Astrocyte of the cerebellum (primary cell): ENCODE data around the gene CEP72.

Experiments
- DNase-seq: peaks from one replicate; pipeline ENCODE4 v3.0.0-alpha.2; 2011; ENCODE audit warnings: low read depth
- H3K4me3 ChIP-seq: 2 replicates; pipeline ENCODE4 v1.5.1; 2011; ENCODE audit warnings: mild to moderate bottlenecking, low read depth, low read length, moderate library complexity
- CTCF ChIP-seq: IDR thresholded peaks from 2 replicates; pipeline ENCODE4 v1.5.1; 2012; ENCODE audit warnings: low read length, low read depth, moderate library complexity, mild to moderate bottlenecking; ENCODE audit errors: missing control alignments
- in situ Hi-C: cut with HindIII; loops from 2 replicates; pipeline ENCODE4 v1.10.0; 2017; ENCODE audit warnings: low sequenced_read_pairs

Gene CEP72

DNA sequence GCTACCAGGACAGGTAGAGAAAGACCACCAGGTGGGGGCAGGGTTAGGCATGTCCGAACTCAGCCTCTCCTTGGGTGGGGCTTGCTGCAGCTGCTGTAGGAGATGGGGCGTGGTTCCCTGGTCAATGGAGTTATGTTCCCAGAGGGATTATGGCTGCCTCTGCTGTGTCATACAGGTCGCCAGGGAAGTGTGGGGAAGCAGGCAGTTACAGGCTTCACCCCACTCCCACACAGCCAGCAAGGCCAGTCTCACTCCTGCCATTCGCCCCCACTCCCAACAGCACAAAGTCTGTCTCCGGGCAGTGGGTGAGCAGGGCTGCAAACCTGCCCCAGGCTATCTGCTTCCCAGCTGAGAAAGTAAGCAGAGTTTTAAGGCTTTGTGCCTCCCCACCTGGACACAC lies 20.0 kb upstream of the CEP72 start:
- no peak overlapping the region for H3K4me3 ChIP-seq
- in situ Hi-C loops: no loop called here
- TF ChIP-seq CTCF: no peak
- DNase-seq: no peak

- no peak for DNase-seq
- H3K4me3 ChIP-seq: no peak overlapping the region
- TF ChIP-seq CTCF: no peak
- in situ Hi-C loops: no loop called here
Measured at GRCh38 chr5:593511-593910, 18.6 kb upstream of the CEP72 start.

DNA sequence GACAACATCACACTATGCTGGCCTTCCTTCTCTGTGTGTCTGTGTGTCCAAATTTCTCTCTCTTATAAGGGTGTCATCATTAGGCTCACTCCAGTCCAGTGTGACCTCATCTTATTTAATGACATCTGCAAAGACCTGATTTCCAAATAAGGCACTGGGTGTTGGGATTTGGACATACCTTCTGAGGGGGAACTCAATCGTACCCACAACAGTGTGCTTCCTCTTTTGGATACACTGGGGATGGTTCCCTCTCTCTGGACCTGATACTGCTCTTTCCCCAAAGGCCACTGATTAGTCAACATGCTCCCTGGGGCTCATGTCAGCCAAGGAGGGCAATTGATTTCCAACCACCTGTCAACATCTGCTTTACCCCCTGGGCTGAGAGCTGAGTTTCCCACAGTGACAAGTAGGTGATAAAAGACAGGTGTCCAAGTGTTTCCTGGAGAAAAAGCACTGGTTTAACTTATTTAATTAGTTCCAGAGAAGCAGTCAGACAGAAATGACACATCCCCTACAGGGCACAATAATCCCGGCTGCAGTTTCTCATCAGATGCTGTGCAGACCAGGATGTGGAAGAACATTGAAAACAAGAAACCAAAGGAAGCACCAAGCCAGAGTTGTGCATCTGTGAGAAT lies 17.8 kb upstream of the CEP72 start:
- TF ChIP-seq CTCF: no peak
- no peak for DNase-seq
- no peak overlapping the region for H3K4me3 ChIP-seq
- in situ Hi-C loops: no loop called here

- H3K4me3 ChIP-seq: no peak overlapping the region
- TF ChIP-seq CTCF: no peak
- in situ Hi-C loops: no loop called here
- DNase-seq: no peak
Measured at GRCh38 chr5:595285-595875, 16.8 kb upstream of the CEP72 start.

DNA sequence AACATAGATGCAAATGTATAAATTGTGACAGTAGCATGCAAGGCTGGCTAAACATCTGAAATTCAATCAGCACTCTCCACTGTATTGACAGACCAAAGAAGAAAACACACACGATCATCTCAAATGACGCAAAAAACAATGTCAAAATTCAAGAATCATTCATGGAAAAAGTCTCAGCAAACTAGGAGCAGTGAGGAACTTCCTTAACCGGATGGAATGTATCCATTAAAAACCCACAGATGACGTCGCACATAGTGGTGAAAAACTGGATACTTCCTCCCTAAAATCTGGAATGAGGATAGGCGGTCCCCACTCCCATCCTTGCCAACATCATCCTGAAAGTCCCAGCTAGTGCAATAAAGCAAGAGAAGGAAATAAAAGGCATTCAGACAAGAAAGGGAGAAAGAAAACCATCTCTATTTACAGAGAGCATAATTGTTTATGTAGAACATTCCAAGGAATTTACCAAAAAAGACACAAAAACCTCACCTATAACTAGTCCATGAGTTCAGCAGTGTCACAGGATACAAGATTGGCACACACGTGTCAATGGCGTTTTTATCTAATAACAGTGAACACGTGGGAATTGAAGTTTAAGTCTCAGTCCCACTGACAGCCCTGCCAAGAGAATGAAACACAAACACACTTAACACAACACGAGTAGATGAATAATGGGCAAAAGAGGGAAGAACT lies 14.1 kb upstream of the CEP72 start:
- no peak for TF ChIP-seq CTCF
- no peak overlapping the region for H3K4me3 ChIP-seq
- no peak for DNase-seq
- in situ Hi-C loops: no loop called here

GRCh38 chr5:598564-598890 lies 13.6 kb upstream of the CEP72 start:
- in situ Hi-C loops: no loop called here
- TF ChIP-seq CTCF: no peak
- DNase-seq: no peak
- no peak overlapping the region for H3K4me3 ChIP-seq
